Medulla oblongata (tissue), 1 donor: ENCODE results near the gene ZNF780A.
"Not testable (repeated sequence)": the region's sequence is repeated elsewhere in the genome, so short reads cannot be mapped to it uniquely, and the experiment has no call there.

Source experiments
- DNase-seq: peaks from one replicate; pipeline ENCODE4 v3.0.0-alpha.2; 2015; ENCODE audit errors: extremely low spot score

The ZNF780A gene

GRCh38 chr19:40084948-40085347 is 5.8 kb downstream of the ZNF780A start:
- no peak for DNase-seq

GRCh38 chr19:40081411-40081810 is 9.3 kb downstream of the ZNF780A start:
- peak; percentile 12 for DNase-seq

- DNase-seq, result no peak
Observed at GRCh38 chr19:40080289-40080688, 10.5 kb downstream of the ZNF780A start.

GRCh38 chr19:40078377-40078776 is 12.4 kb downstream of the ZNF780A start:
- DNase-seq, result no peak

- DNase-seq, result no peak
Observed at GRCh38 chr19:40070058-40070457, 20.7 kb downstream of the ZNF780A start.

GRCh38 chr19:40059624-40060023 is 31.1 kb downstream of the ZNF780A start:
- no peak for DNase-seq

GRCh38 chr19:40057166-40057565 is 33.6 kb downstream of the ZNF780A start:
- no peak for DNase-seq

- no peak for DNase-seq
Observed at GRCh38 chr19:40056505-40056904, 34.2 kb downstream of the ZNF780A start.

- DNase-seq, result peak; percentile 84
Observed at GRCh38 chr19:40055832-40056504, 34.8 kb downstream of the ZNF780A start, which contains the start of gene ZNF780B. Gene ZNF780B (minus strand): TSS chr19:40056231. CDS start chr19:40050332, 5,899 bp downstream.

- DNase-seq, result no peak
Observed at GRCh38 chr19:40055049-40055448, 35.7 kb downstream of the ZNF780A start.

- DNase-seq, result no peak
Observed at GRCh38 chr19:40054632-40055031, 36.1 kb downstream of the ZNF780A start.

GRCh38 chr19:40053491-40053890 is 37.3 kb downstream of the ZNF780A start:
- no peak for DNase-seq

GRCh38 chr19:40041718-40042117 is 49.0 kb downstream of the ZNF780A start:
- not testable (repeated sequence) for DNase-seq

GRCh38 chr19:40038047-40038446 is 52.7 kb downstream of the ZNF780A start:
- DNase-seq, result not testable (repeated sequence)

- no peak for DNase-seq
Observed at GRCh38 chr19:40035996-40036395, 54.7 kb downstream of the ZNF780A start.

- DNase-seq, result no peak
Observed at GRCh38 chr19:40033989-40034560, 56.7 kb downstream of the ZNF780A start.

- no peak for DNase-seq
Observed at GRCh38 chr19:40026597-40026970, 64.2 kb downstream of the ZNF780A start.

- DNase-seq, result no peak
Observed at GRCh38 chr19:40025938-40026596, 64.7 kb downstream of the ZNF780A start.

- DNase-seq, result no peak
Observed at GRCh38 chr19:40023969-40024368, 66.8 kb downstream of the ZNF780A start.
